ENCODE data around the gene C13orf46. TPM values are rescaled to one million over a fixed set of nuclear protein-coding genes. Genes with fewer than 3 reads are reported as not detected.

Gene C13orf46
- total RNA-seq, 1 experiment from 2014 or later: 1.4 TPM

DNA sequence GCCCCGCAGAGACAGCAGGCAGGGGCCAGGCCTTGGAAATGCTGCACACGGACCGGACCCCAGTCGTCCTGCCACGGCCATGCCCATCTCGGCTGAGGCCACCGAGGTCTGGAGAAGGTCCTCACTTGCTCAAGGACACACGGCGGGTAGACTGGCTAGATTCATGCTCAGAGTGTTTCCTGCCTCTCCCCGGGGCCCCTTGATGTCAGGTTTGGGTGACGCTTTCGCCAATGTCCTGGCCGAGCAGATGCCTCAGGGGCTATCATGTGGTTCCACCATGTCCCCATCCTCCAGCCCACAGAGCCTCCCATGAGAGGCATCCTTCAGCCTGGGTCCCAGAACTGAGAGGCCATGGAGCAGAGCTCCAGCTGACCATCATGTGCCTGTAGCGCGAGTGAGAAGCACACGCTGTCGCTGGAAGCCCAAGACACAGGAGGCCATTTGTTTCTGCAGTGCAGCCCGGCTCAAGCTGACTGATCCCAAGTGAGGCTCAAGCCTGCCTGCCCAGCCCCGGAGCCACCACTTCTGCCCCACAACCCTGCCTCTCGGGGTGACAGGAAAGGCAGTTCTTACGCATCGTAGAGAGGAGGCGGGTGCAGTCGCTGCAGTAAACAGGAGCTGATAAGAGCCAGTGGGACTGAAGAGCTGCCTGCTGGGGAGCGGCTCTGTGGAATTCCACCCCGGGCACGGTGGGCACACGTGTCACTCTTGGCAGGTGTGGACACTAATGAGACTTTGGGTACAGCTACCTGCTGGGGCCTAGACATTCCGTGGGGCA, 56.1 kb downstream of the C13orf46 start:
- no peaks in the 10 kb centered on the region for H3K27me3 Mint-ChIP-seq (ENCODE audit: insufficient read depth, unreplicated experiment)
- no peak overlapping the region for H3K27ac Mint-ChIP-seq (ENCODE audit: low read depth, unreplicated experiment)
- no TSS peak for BruUV-seq (replicated peaks)
- peaks cover 10% of the 10 kb centered on the region for H3K36me3 Mint-ChIP-seq (ENCODE audit: insufficient read depth, unreplicated experiment)
- CTCF ChIA-PET: no interaction called here
- H3K9me3 Mint-ChIP-seq (ENCODE audit: unreplicated experiment): peaks cover 27% of the 10 kb centered on the region
- POLR2A ChIA-PET: no interaction called here
- H3K4me1 Mint-ChIP-seq (ENCODE audit: insufficient read depth, unreplicated experiment): peaks cover 6% of the 10 kb centered on the region
- intact Hi-C loops (cut with micrococcal nuclease): no loop called here
- TF ChIP-seq, protein P1, sequence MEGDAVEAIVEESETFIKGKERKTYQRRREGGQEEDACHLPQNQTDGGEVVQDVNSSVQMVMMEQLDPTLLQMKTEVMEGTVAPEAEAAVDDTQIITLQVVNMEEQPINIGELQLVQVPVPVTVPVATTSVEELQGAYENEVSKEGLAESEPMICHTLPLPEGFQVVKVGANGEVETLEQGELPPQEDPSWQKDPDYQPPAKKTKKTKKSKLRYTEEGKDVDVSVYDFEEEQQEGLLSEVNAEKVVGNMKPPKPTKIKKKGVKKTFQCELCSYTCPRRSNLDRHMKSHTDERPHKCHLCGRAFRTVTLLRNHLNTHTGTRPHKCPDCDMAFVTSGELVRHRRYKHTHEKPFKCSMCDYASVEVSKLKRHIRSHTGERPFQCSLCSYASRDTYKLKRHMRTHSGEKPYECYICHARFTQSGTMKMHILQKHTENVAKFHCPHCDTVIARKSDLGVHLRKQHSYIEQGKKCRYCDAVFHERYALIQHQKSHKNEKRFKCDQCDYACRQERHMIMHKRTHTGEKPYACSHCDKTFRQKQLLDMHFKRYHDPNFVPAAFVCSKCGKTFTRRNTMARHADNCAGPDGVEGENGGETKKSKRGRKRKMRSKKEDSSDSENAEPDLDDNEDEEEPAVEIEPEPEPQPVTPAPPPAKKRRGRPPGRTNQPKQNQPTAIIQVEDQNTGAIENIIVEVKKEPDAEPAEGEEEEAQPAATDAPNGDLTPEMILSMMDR (IDR thresholded peaks at IDR 0.05; ENCODE audit: unreplicated experiment): no peak
- H3K4me3 Mint-ChIP-seq (ENCODE audit: unreplicated experiment): no peak overlapping the region
- no peak for DNase-seq (ENCODE audit: unreplicated experiment)

GRCh38 chr13:113917096-113917495, 56.8 kb downstream of the C13orf46 start:
- H3K36me3 Mint-ChIP-seq (ENCODE audit: insufficient read depth, unreplicated experiment): peaks cover 10% of the 10 kb centered on the region
- no peak for DNase-seq (ENCODE audit: unreplicated experiment)
- peaks cover 6% of the 10 kb centered on the region for H3K4me1 Mint-ChIP-seq (ENCODE audit: insufficient read depth, unreplicated experiment)
- H3K27ac Mint-ChIP-seq (ENCODE audit: low read depth, unreplicated experiment): no peak overlapping the region
- TF ChIP-seq, protein P1 (IDR thresholded peaks at IDR 0.05; ENCODE audit: unreplicated experiment): no peak
- peaks cover 31% of the 10 kb centered on the region for H3K9me3 Mint-ChIP-seq (ENCODE audit: unreplicated experiment)
- H3K27me3 Mint-ChIP-seq (ENCODE audit: insufficient read depth, unreplicated experiment): no peaks in the 10 kb centered on the region
- H3K4me3 Mint-ChIP-seq (ENCODE audit: unreplicated experiment): no peak overlapping the region
- CTCF ChIA-PET: no interaction called here
- intact Hi-C loops (cut with micrococcal nuclease): no loop called here
- no TSS peak for BruUV-seq (replicated peaks)
- POLR2A ChIA-PET: no interaction called here

DNA sequence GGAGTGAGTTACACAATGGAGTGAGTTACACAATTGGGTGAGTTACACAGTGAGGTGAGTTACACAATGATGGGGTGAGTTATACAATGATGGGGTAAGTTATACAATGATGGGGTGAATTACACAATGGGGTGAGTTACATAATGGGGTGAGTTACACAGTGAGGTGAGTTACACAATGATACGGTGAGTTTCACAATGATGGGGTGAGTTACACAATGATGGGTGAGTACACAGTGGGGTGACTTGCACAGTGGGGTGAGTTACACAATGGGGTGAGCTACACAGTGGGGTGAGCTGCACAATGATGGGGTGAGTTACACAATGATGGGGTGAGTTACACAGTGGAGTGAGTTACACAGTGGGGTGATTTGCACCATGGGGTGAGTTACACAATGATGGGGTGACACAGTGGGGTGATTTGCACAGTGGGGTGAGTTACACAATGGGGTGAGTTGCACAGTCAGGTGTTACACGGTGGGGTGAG, 57.5 kb downstream of the C13orf46 start:
- BruUV-seq (replicated peaks): no TSS peak
- Mint-ChIP-seq H3K27me3 (ENCODE audit: insufficient read depth, unreplicated experiment) (no peaks in the 10 kb centered on the region), H3K4me3 (ENCODE audit: unreplicated experiment) (no peak overlapping the region), H3K36me3 (ENCODE audit: insufficient read depth, unreplicated experiment) (peaks cover 10% of the 10 kb centered on the region), H3K4me1 (ENCODE audit: insufficient read depth, unreplicated experiment) (peaks cover 6% of the 10 kb centered on the region), H3K27ac (ENCODE audit: low read depth, unreplicated experiment) (no peak overlapping the region), H3K9me3 (ENCODE audit: unreplicated experiment) (peaks cover 29% of the 10 kb centered on the region)
- intact Hi-C loops (cut with micrococcal nuclease): no loop called here
- TF ChIP-seq, protein P1 (IDR thresholded peaks at IDR 0.05; ENCODE audit: unreplicated experiment): no peak
- ChIA-PET CTCF (interaction anchor here (1.2 kb wide), 1 partner anchor 22 kb away, joined by 6 read pairs; no protein-coding TSS in a partner anchor), POLR2A (interaction anchor here (1.0 kb wide), 1 partner anchor 28 kb away, joined by 3 read pairs; no protein-coding TSS in a partner anchor)
- DNase-seq (ENCODE audit: unreplicated experiment): no peak

- no TSS peak for BruUV-seq (replicated peaks)
- peak; percentile 68 for DNase-seq (ENCODE audit: unreplicated experiment)
- Mint-ChIP-seq H3K27me3 (ENCODE audit: insufficient read depth, unreplicated experiment) (no peaks in the 10 kb centered on the region), H3K9me3 (ENCODE audit: unreplicated experiment) (peaks cover 33% of the 10 kb centered on the region), H3K4me1 (ENCODE audit: insufficient read depth, unreplicated experiment) (peaks cover 6% of the 10 kb centered on the region), H3K4me3 (ENCODE audit: unreplicated experiment) (no peak overlapping the region), H3K27ac (ENCODE audit: low read depth, unreplicated experiment) (no peak overlapping the region), H3K36me3 (ENCODE audit: insufficient read depth, unreplicated experiment) (peaks cover 10% of the 10 kb centered on the region)
- TF ChIP-seq, protein P1 (IDR thresholded peaks at IDR 0.05; ENCODE audit: unreplicated experiment): no peak
- intact Hi-C loops (cut with micrococcal nuclease): no loop called here
- CTCF ChIA-PET: interaction anchor here (1.2 kb wide), 1 partner anchor 22 kb away, joined by 6 read pairs; no protein-coding TSS in a partner anchor
- POLR2A ChIA-PET: interaction anchor here (1.0 kb wide), 1 partner anchor 28 kb away, joined by 3 read pairs; no protein-coding TSS in a partner anchor
These were observed 58.0 kb downstream of the C13orf46 start for GRCh38 chr13:113915786-113916329.
